ENCODE results near the gene KLK3. TPM values are rescaled to one million over a fixed set of nuclear protein-coding genes. Genes with fewer than 3 reads are reported as not detected.

The KLK3 gene
- total RNA-seq, 1 donor from 2014 or later: not detected

DNA sequence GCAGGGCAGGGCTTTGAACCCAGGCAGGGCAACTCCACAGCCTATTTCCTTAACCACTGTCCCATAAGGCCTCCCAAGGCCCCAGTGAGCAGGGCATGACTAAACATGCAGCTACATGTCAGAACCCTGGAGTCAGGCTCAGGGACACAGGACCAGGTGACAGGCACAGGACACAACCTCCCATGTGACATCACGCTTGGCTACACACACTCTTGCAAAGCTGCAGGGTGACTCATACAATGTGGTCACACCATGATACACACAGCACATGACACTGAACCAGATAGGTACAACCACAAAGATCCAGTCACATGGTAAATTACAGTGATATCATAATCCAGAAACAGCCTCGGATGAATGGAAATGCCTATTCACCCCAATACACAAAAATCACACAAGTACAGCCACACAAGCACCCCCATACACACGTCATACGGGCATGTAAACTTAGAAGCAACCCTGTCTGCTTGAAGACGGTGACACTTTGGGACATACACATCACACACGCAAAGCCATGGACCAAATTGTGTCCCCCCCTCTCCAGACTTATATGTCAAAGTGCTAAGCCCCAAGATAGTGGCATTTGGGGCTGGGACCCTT, 42.0 kb downstream of the KLK3 start:
- Mint-ChIP-seq H3K4me1 (ENCODE audit: low read depth) (no peaks in the 10 kb centered on the region), H3K9me3 (ENCODE audit: low read depth) (no peaks in the 10 kb centered on the region), H3K4me3 (ENCODE audit: low read depth) (no peak overlapping the region), H3K27ac (no peak overlapping the region), H3K36me3 (ENCODE audit: insufficient read depth) (no peaks in the 10 kb centered on the region), H3K27me3 (peaks cover 57% of the 10 kb centered on the region)
- TF ChIP-seq, protein P1, sequence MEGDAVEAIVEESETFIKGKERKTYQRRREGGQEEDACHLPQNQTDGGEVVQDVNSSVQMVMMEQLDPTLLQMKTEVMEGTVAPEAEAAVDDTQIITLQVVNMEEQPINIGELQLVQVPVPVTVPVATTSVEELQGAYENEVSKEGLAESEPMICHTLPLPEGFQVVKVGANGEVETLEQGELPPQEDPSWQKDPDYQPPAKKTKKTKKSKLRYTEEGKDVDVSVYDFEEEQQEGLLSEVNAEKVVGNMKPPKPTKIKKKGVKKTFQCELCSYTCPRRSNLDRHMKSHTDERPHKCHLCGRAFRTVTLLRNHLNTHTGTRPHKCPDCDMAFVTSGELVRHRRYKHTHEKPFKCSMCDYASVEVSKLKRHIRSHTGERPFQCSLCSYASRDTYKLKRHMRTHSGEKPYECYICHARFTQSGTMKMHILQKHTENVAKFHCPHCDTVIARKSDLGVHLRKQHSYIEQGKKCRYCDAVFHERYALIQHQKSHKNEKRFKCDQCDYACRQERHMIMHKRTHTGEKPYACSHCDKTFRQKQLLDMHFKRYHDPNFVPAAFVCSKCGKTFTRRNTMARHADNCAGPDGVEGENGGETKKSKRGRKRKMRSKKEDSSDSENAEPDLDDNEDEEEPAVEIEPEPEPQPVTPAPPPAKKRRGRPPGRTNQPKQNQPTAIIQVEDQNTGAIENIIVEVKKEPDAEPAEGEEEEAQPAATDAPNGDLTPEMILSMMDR (IDR thresholded peaks at IDR 0.05; ENCODE audit: unreplicated experiment): no peak
- DNase-seq (ENCODE audit: low spot score, unreplicated experiment): no peak

DNA sequence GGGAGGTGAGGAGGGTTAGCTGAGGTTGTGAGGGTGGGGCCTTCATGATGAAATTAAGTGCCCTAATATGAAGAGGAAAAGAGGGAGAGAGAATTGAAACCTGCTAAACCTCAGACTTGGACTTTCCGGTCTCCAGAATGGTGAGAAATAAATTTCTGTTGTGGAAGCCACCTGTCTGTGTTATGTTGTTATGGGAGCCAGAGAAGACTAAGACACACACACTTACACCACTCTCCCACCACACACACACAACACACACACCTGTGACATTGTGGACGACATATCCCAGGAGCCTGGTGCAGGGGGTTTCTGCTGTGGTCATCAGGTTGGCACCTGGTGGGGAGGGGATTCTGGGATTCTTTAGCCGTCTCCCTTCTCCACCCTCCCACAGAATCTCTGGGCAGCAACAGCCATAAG, 42.5 kb downstream of the KLK3 start:
- no peak overlapping the region for H3K27ac Mint-ChIP-seq
- TF ChIP-seq, protein P1 (IDR thresholded peaks at IDR 0.05; ENCODE audit: unreplicated experiment): no peak
- H3K9me3 Mint-ChIP-seq (ENCODE audit: low read depth): no peaks in the 10 kb centered on the region
- H3K4me3 Mint-ChIP-seq (ENCODE audit: low read depth): no peak overlapping the region
- H3K36me3 Mint-ChIP-seq (ENCODE audit: insufficient read depth): no peaks in the 10 kb centered on the region
- no peaks in the 10 kb centered on the region for H3K4me1 Mint-ChIP-seq (ENCODE audit: low read depth)
- H3K27me3 Mint-ChIP-seq: peaks cover 52% of the 10 kb centered on the region
- no peak for DNase-seq (ENCODE audit: low spot score, unreplicated experiment)

DNA sequence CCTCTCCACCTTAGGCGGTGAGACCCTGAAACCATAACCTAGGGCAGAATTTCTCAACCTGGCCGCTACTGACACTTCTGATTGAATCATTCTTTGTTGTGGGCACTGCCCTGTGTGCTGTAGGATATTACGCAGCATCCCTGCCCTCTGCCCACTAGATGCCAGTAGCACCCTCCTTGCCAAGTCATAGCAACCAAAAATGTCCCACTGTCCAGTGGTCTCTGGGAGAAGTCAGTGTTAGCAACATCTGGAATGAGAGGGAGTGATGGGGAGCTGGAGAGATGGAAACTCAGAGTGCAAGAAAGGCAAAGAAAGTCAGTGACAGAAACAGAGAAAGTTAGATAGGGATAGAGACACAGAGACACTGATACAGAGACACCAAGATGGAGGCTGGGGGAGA, 42.9 kb downstream of the KLK3 start:
- Mint-ChIP-seq H3K36me3 (ENCODE audit: insufficient read depth) (no peaks in the 10 kb centered on the region), H3K9me3 (ENCODE audit: low read depth) (no peaks in the 10 kb centered on the region), H3K27me3 (peaks cover 51% of the 10 kb centered on the region), H3K27ac (no peak overlapping the region), H3K4me3 (ENCODE audit: low read depth) (no peak overlapping the region), H3K4me1 (ENCODE audit: low read depth) (no peaks in the 10 kb centered on the region)
- no peak for DNase-seq (ENCODE audit: low spot score, unreplicated experiment)
- TF ChIP-seq, protein P1 (IDR thresholded peaks at IDR 0.05; ENCODE audit: unreplicated experiment): no peak

DNA sequence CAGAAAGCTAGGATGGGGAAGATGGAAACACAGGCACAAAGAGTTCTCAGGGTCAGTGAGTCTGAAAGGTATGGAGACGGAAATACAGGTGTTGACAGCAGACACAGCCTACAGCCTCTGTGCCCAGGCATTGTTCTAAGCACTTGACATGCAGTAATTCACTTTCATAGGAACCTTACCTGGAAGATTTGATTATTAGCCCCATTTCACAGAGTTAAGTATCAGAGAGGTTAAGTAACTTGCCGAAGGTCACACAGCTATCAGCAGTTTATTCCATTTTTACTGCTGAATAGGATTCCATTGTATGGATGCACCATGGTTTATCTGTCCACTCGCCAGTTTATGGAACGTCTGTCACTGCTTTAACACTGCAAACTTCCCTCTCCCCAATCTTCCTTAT, 43.3 kb downstream of the KLK3 start:
- peaks cover 51% of the 10 kb centered on the region for H3K27me3 Mint-ChIP-seq
- H3K27ac Mint-ChIP-seq: no peak overlapping the region

DNA sequence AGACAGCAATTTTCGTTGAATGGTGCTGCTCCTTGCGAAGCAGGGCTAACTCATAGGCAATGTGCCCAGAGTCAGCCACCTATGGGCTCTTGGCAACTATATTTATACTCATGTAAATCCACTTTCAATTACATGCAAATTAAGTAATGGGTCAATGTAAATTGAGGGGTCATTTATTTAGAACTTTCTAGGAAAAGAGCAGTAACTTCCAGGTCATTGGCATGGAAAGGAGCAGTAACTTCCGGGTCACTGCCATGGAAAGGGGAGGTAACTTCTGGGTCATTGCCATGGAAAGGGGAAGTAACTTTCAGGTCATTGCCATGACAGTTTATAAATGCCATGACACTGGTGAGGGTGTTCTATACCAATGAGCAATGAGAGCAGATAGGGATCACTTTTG, 44.9 kb downstream of the KLK3 start:
- Mint-ChIP-seq H3K36me3 (ENCODE audit: insufficient read depth) (no peaks in the 10 kb centered on the region), H3K27ac (no peak overlapping the region), H3K4me1 (ENCODE audit: low read depth) (no peaks in the 10 kb centered on the region), H3K27me3 (peaks cover 51% of the 10 kb centered on the region), H3K9me3 (ENCODE audit: low read depth) (no peaks in the 10 kb centered on the region), H3K4me3 (ENCODE audit: low read depth) (no peak overlapping the region)
- TF ChIP-seq, protein P1 (IDR thresholded peaks at IDR 0.05; ENCODE audit: unreplicated experiment): no peak
- no peak for DNase-seq (ENCODE audit: low spot score, unreplicated experiment)

More for the DNA sequence above, 43.3 kb downstream of the KLK3 start:
- TF ChIP-seq, protein P1 (IDR thresholded peaks at IDR 0.05; ENCODE audit: unreplicated experiment): no peak
- Mint-ChIP-seq H3K4me3 (ENCODE audit: low read depth) (no peak overlapping the region), H3K36me3 (ENCODE audit: insufficient read depth) (no peaks in the 10 kb centered on the region), H3K9me3 (ENCODE audit: low read depth) (no peaks in the 10 kb centered on the region), H3K4me1 (ENCODE audit: low read depth) (no peaks in the 10 kb centered on the region)
- DNase-seq (ENCODE audit: low spot score, unreplicated experiment): no peak
